ENCODE results near the gene CNTNAP5.

Gene CNTNAP5

DNA sequence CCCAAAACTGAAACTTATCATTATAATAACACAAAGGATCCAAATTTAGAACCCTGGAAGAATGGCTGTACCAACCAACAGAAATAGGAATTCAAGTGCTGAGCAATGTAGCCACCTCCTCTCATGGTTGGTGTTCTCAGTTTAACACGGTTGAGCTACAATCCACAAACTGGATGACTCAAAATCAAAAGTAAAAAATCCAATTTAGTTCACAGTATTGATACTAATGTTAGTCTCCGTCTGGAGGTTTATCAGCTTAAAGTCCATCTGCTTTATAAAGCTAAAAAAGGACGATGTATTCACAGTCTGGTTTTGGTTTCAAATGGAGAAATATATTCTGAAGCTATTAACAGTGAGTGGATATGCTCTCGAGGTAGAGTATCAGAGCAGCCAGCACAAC lies 40.5 kb downstream of the CNTNAP5 start:
- no peak for DNase-seq

DNA sequence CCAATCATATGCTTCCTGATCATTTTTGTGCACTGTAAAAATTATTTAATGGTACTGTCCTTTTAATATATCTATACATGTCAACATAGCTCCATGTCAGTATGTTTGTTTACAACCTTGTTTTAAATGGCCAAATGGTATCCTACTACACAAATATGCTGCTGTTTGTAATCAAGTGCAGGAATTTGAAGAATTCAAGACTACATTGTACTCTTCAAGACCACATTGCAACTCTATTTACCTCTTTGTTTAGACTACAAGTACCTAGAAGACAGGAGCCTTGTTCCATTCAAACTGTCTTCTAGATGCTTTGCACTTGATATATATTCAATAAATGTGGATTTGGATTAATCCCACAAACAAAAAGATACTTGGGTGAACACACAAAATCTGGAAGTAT lies 41.7 kb downstream of the CNTNAP5 start:
- no peak for DNase-seq

DNA sequence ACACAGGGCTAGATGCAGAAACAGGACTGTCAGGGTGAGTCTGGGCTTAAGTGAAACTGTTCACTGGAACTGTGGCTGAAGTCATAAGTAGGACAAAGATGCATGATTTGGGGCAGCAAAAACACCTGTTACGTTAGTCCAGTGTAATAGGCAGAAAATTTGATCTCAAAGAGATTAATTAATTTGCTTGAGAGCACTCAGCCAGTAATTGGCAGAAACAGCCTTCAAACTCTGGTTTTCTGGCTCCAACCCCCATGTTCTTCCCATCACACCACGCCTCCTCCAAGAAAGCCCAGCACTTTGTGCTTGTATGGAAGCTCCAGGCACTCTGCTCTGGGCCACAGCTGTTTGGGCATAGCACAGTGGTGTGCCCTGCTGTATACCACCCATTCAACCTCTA lies 54.0 kb downstream of the CNTNAP5 start:
- no peak for DNase-seq

- DNase-seq, result no peak
Observed at GRCh38 chr2:124080281-124081153, 55.4 kb downstream of the CNTNAP5 start.

- DNase-seq, result no peak
Observed at GRCh38 chr2:124081154-124081716, 56.1 kb downstream of the CNTNAP5 start.

DNA sequence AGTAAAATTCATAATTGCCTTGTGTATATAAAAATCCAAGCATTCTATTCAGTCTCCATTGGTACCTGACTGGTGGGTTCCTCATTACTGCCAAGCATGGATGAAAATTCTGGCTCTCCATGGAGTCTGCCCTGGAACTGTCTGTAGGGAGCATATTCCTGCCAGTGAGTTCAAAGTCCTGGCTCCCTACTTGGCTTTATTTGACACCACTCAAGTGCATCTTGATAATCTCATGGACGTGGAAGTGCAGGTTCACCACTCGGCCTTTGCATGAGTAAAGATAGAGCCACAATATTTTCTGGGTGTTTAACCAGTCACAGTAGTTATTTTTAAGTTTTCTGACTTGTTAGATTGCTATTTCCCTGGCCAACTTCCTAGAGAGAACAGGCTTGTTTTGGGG lies 63.5 kb downstream of the CNTNAP5 start:
- DNase-seq, result no peak

DNA sequence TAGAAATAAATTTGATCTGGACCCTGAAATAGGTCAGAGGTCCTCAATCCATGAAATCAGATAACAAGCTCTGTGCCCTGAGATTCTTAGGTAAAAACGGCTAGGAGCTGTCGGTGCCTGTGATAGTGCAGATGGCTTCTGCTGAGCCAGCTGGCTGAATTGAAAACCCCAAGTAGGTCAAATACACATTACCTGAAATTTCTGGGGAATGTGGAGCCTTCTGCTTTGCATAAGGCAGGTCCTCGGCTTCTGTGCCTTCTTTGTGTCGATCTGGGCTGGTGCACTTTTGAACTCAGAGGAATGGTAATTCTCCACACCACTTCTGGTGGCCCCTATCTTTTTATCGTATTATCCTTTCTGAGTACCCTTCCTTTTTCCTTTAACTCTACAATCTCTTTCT lies 66.6 kb downstream of the CNTNAP5 start:
- no peak for DNase-seq

- DNase-seq, result no peak
Observed at GRCh38 chr2:124092651-124093050, 67.6 kb downstream of the CNTNAP5 start.

DNA sequence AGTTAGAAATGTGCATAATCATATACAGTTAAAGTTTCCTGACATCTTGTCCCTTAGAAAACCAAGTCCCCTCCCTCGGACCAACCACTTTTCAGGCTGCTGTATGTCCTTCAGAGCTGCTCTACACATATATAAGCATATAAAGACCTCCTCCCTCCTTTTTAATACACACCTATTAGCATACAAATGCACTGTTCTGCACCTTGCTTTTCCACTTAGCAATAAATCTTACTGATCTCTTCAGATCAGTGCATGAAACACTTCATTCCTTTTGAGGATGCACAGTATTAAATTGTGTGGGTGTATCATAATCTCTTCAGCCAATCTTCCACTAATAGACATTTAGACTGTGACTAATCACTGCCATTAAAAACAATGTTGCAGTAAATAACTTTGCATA lies 79.8 kb downstream of the CNTNAP5 start:
- DNase-seq, result no peak

GRCh38 chr2:124112206-124112605 lies 87.1 kb downstream of the CNTNAP5 start:
- DNase-seq, result no peak

- no peak for DNase-seq
Observed at GRCh38 chr2:124112966-124113365, 87.9 kb downstream of the CNTNAP5 start.

DNA sequence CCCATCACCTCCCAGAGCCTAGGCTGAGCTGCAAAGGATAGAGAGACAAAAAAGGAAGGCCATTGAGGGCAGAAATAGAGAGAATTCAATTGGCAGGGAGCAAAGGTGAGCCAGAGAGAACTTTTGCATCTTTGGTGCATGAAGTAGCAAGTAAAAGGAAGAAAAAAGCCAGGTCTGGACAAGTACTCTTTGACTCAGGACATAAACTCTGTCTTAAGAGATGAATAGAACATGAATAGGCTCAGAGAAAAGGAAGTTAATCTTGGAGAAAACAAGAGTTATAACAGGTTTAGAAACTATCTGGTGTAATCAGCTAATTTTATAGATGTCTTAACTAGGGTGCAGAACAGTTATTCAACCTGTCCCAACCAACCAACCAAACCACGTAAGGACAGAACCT lies 95.2 kb downstream of the CNTNAP5 start:
- no peak for DNase-seq

- DNase-seq, result no peak
Observed at GRCh38 chr2:124121106-124121505, 96.0 kb downstream of the CNTNAP5 start.

DNA sequence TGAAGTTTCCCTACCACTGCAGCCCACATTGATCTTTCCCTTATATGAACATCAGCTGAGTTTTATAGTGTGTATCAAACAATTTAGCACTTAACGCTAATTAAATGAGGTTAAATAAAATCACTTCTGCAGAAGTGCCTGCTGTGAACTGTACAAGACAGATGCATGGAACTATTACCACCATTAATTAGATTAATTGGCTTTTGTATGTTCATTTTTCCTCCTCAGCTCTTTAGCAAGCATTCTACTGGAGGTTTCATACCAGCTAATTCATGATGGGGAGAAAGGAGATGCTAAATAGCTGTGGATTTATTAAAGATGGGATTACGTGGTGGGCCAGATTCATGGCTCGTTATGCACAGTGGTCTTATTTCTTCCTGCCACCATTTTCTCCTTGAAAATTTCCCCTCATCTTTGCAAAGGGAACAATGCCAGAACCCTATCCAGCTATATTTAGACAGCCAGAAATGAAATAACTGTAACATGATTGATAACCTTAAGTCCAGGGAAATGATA lies 96.7 kb downstream of the CNTNAP5 start:
- DNase-seq, result no peak

- no peak for DNase-seq
Observed at GRCh38 chr2:124122340-124122739, 97.3 kb downstream of the CNTNAP5 start.

GRCh38 chr2:124131276-124131675 lies 106.2 kb downstream of the CNTNAP5 start:
- no peak for DNase-seq

DNA sequence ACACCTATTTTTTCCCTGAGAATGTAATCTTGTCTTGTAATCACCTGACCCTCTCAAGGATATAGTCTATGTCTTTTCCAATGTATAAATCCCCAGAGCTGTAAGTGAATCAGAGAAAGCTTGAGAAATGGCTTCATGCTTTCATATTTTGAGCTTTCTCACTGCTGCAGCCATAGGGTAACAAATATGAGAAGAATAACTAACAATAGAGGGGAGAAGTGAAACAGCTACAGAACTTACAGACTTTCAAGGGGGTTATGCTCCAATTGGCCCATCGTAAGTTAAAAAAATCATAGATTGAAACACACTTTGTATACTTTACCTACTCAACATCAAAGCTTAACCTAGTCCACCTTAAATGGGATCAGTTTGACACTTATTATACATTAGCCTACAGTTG lies 111.0 kb downstream of the CNTNAP5 start:
- no peak for DNase-seq

DNA sequence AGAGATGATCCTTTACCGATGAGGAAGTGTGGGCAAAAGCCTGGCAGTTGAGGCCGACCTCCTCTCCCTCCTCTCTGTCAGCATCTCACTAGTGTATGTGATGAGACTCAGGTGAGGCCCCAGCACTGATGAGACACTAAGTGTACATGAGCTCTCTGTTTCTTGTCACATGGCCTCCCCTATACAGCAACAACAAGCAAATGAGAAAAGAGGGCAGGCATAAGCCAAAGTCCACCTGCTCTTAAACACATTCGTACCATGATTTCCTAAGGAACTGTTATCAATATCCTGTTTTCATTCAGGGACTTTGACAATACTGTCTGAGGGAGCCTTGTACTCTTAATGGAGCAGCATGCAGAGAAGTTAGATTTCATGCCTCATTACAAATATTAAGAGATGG lies 113.0 kb downstream of the CNTNAP5 start:
- DNase-seq, result no peak

GRCh38 chr2:124145982-124146381 lies 120.9 kb downstream of the CNTNAP5 start:
- DNase-seq, result no peak

GRCh38 chr2:124147552-124147951 lies 122.5 kb downstream of the CNTNAP5 start:
- no peak for DNase-seq

GRCh38 chr2:124149571-124149970 lies 124.5 kb downstream of the CNTNAP5 start:
- no peak for DNase-seq

DNA sequence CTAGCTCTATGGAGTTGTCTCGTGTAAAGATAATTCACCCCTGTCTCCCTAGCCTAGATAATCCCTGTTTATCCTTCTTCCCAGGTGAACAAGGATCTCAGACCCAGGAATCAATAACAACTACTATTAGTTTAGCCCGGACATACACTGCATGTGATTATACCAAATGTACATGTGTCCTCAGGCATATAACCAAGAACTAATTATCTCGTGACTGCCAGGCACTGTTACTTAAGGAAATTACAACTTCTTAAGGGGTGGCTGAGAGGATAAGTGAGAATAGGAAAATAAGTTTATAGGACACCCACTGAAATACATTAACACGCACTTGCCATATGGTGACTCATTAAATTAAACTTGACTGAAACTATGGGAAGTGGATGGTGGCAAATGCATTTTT lies 126.6 kb downstream of the CNTNAP5 start:
- no peak for DNase-seq

DNA sequence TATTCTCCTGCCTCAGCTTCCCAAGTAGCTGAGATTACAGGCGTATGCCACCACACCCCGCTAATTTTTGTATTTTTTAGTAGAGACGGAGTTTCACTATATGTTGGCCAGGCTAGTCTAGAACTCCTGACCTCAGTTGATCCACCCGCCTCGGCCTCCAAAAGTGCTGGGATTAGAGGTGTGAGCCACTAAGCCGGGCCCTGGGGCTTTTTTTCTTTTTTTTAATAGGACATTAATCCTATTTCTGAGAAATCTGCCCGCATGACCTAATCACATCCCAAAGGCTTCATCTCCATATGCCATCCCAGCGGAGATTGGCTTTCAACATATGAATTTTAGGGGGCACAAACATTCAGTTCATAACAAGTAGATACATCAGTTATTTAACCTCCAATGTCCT lies 128.6 kb downstream of the CNTNAP5 start:
- DNase-seq, result no peak

DNA sequence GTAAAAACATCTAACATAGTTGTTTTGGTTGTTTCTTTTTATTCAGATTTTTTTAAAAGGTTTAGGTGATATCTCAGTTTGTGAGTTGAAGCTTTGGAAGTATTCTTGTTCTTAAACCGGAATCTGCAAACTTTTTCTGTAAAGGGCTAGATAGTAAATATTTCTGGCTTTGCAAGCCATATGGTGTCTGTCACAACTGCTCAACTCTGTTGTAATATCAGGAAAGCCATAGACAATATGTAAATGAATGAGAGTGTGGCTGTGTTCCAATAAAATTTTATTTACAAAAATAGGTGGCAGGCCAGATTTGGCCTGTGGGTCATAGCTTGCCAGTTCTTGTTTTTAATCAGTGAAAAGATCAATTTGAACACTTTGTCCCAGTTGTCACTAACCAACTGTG lies 134.1 kb downstream of the CNTNAP5 start:
- no peak for DNase-seq

DNA sequence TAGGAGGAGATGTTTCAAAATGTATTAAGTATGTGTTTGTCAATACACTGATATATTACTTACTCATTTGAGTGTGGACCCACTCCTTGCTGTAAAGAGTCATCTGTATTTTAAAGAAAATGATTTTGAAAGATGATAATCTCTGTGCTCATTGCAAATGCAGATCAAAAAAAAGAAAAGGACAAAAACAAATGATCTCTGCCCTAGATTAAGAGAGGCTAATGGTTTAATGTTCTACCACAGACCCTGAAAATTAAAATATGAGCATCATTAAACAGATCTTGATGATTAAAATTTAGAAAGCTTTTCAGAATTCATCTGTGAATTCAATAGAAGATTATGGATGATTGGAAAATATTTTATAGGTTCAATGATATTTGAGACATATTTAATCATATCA lies 136.5 kb downstream of the CNTNAP5 start:
- no peak for DNase-seq
